Ovary (tissue), 3 donors: Measurements from ENCODE around the gene RASA4.
"Not testable (repeated sequence)": the region's sequence is repeated elsewhere in the genome, so short reads cannot be mapped to it uniquely, and the experiment has no call there.

Experiments used
- CTCF ChIP-seq, 3 donors: fragments of 450-650 bp in 2 of 3; fragments of 200-600 bp in 1 of 3; IDR thresholded peaks; one replicate each; pipeline versions ENCODE4 v1.5.1 to v1.8.0; 2016 to 2022; ENCODE audit warnings: antibody characterized with exemption in 3 of 3, mild to moderate bottlenecking in 1 of 3
- POLR2A ChIP-seq: fragments of 450-650 bp; IDR thresholded peaks from one replicate; pipeline ENCODE4 v1.6.1; 2017; ENCODE audit warnings: antibody characterized with exemption, mild to moderate bottlenecking, moderate library complexity
- donor health status: DM: no; HTN: no; CAD: no.

GRCh38 chr7:102592477-102593019 lies 24.0 kb downstream of the RASA4 start:
- TF ChIP-seq CTCF (IDR thresholded peaks at IDR 0.05); POLR2A: not testable (repeated sequence)
